HEK293 (cell line): ENCODE data around the gene SPEM2.
"Not testable (repeated sequence)": the region's sequence is repeated elsewhere in the genome, so short reads cannot be mapped to it uniquely, and the experiment has no call there.

Experiments used
- CTCF ChIA-PET: fragments of 350-600 bp; formaldehyde crosslinking; extraction: SDS; loops from one replicate; lab custom pipeline; 2021; ENCODE audit warnings: antibody characterized with exemption; lab: Yijun Ruan, JAX
- POLR2A ChIA-PET: fragments of 300-600 bp; formaldehyde crosslinking; extraction: SDS; loops from one replicate; lab custom pipeline; 2020; ENCODE audit warnings: antibody characterized with exemption, inconsistent platforms; lab: Yijun Ruan, JAX
- H3K27ac ChIP-seq: fragments of 200-500 bp; sonication (Bioruptor generic); 2 replicates; pipeline ENCODE4 v1.5.1; 2014; ENCODE audit warnings: low read depth, low read length, control low read depth, inconsistent platforms; ENCODE audit errors: extremely low read depth
- H3K36me3 ChIP-seq, 2 experiments: fragments of 200-500 bp in 1 of 2; sonication (Bioruptor generic) in 1 of 2; 1 replicate in 1 of 2; 2 replicates in 1 of 2; pipeline ENCODE4 v1.5.1; 2014 to 2017; ENCODE audit warnings: inconsistent platforms in 2 of 2, low read length in 2 of 2; ENCODE audit not compliant: control insufficient read depth in 2 of 2, insufficient read depth in 1 of 2
- H3K4me1 ChIP-seq: fragments of 200-500 bp; sonication (Bioruptor generic); 2 replicates; pipeline ENCODE4 v1.5.1; 2014; ENCODE audit warnings: mild to moderate bottlenecking, low read length, inconsistent platforms; ENCODE audit not compliant: control insufficient read depth, insufficient read depth
- H3K4me3 ChIP-seq: 2 replicates; pipeline ENCODE4 v1.5.1; 2011; ENCODE audit warnings: low read depth, mild to moderate bottlenecking, control low read depth, low read length, moderate library complexity
- H3K9me3 ChIP-seq: fragments of 200-500 bp; sonication (Bioruptor generic); 2 replicates; pipeline ENCODE4 v1.5.1; 2014; ENCODE audit warnings: low read depth, low read length, inconsistent platforms; ENCODE audit not compliant: control insufficient read depth, insufficient read depth
- IKZF3 ChIP-seq: fragments of 450-650 bp; IDR thresholded peaks from 2 replicates; pipeline ENCODE4 v1.5.0; 2018; ENCODE audit warnings: missing biosample characterization, mild to moderate bottlenecking, missing genetic modification characterization, moderate library complexity
- PRDM6 ChIP-seq: fragments of 450-650 bp; formaldehyde crosslinking; IDR thresholded peaks from 2 replicates; pipeline ENCODE4 v1.5.1; 2017; ENCODE audit warnings: missing biosample characterization, missing genetic modification characterization
- SALL2 ChIP-seq: fragments of 450-650 bp; formaldehyde crosslinking; IDR thresholded peaks from 2 replicates; pipeline ENCODE4 v1.5.0; 2017; ENCODE audit warnings: missing biosample characterization, mild to moderate bottlenecking, missing genetic modification characterization, borderline replicate concordance
- WT1 ChIP-seq: fragments of 450-650 bp; formaldehyde crosslinking; IDR thresholded peaks from 2 replicates; pipeline ENCODE4 v1.5.1; 2016; ENCODE audit warnings: missing biosample characterization, missing genetic modification characterization
- ZNF2 ChIP-seq: fragments of 450-650 bp; formaldehyde crosslinking; IDR thresholded peaks from 2 replicates; pipeline ENCODE4 v1.5.1; 2016; ENCODE audit warnings: missing biosample characterization, missing genetic modification characterization
- ZNF324 ChIP-seq: fragments of 450-650 bp; formaldehyde crosslinking; IDR thresholded peaks from 2 replicates; pipeline ENCODE4 v1.5.1; 2016; ENCODE audit warnings: missing biosample characterization, missing genetic modification characterization
- ZNF416 ChIP-seq: fragments of 450-650 bp; formaldehyde crosslinking; IDR thresholded peaks from 2 replicates; pipeline ENCODE4 v1.5.1; 2016; ENCODE audit warnings: missing biosample characterization, missing genetic modification characterization
- ZNF48 ChIP-seq: fragments of 450-650 bp; formaldehyde crosslinking; IDR thresholded peaks from 2 replicates; pipeline ENCODE4 v1.5.1; 2016; ENCODE audit warnings: missing biosample characterization, missing genetic modification characterization
- ZNF558 ChIP-seq: fragments of 450-650 bp; formaldehyde crosslinking; IDR thresholded peaks from 2 replicates; pipeline ENCODE4 v1.5.1; 2016; ENCODE audit warnings: missing biosample characterization, missing genetic modification characterization
- ZNF600 ChIP-seq: fragments of 450-650 bp; formaldehyde crosslinking; IDR thresholded peaks from 2 replicates; pipeline ENCODE4 v1.5.1; 2016; ENCODE audit warnings: missing biosample characterization, missing genetic modification characterization
- ZNF704 ChIP-seq: fragments of 450-650 bp; formaldehyde crosslinking; IDR thresholded peaks from 2 replicates; pipeline ENCODE4 v1.5.1; 2016; ENCODE audit warnings: missing biosample characterization, missing genetic modification characterization
- ZNF776 ChIP-seq: fragments of 450-650 bp; formaldehyde crosslinking; IDR thresholded peaks from 2 replicates; pipeline ENCODE4 v1.5.0; 2017; ENCODE audit warnings: missing biosample characterization, missing genetic modification characterization, borderline replicate concordance
- ZSCAN23 ChIP-seq: fragments of 450-650 bp; formaldehyde crosslinking; IDR thresholded peaks from 2 replicates; pipeline ENCODE4 v1.5.1; 2016; ENCODE audit warnings: missing biosample characterization, missing genetic modification characterization

SPEM2 gene

GRCh38 chr17:7468804-7469389, 43.5 kb downstream of the SPEM2 start (continued):
- TF ChIP-seq ZNF704 (tag by site-specific recombination) (no peak), WT1 (tag by site-specific recombination) (no peak), ZSCAN23 (tag by site-specific recombination) (no peak), IKZF3 (tag by site-specific recombination) (peak; percentile 58; the same call in 1 of the 2 replicates), ZNF776 (tag by site-specific recombination) (no peak), ZNF558 (tag by site-specific recombination) (no peak)
- TF ChIP-seq, all 188 proteins: peak for 4

GRCh38 chr17:7469843-7470242, 44.4 kb downstream of the SPEM2 start:
- 0 out of 2 replicates have a peak, but pooled peaks have one; percentile 45 for TF ChIP-seq ZNF600
- H3K27ac ChIP-seq, H3K4me1 ChIP-seq, H3K9me3 ChIP-seq, H3K4me3 ChIP-seq: not testable (repeated sequence)
- peaks cover 0 to 21% of the 10 kb centered on the region in 2 experiments; a peak in 2 of 3 replicates for H3K36me3 ChIP-seq
- ChIA-PET POLR2A (interaction anchor here (1.3 to 1.5 kb wide), 2 partner anchors 10 to 66 kb away, joined by 3 to 10 read pairs; partner anchors contain the start of gene TMEM256), CTCF (interaction anchor here (0.6 to 1.6 kb wide), 6 partner anchors 8 to 104 kb away, joined by 3 to 7 read pairs (median 4); no protein-coding TSS in a partner anchor)

GRCh38 chr17:7470457-7470973, 45.1 kb downstream of the SPEM2 start:
- H3K9me3 ChIP-seq, H3K27ac ChIP-seq, H3K4me1 ChIP-seq, H3K4me3 ChIP-seq: not testable (repeated sequence)
- ChIA-PET CTCF (interaction anchor here (0.6 to 1.7 kb wide), 6 partner anchors 9 to 105 kb away, joined by 3 to 7 read pairs (median 4); partner anchors contain the start of gene ZBTB4), POLR2A (interaction anchor here (0.6 to 2.0 kb wide), 7 partner anchors 10 to 328 kb away, joined by 3 to 10 read pairs (median 3); partner anchors contain the start of genes POLR2A and TMEM256)
- H3K36me3 ChIP-seq = peaks cover 0 to 19% of the 10 kb centered on the region in 2 experiments; a peak in 2 of 3 replicates

- Histone ChIP-seq H3K27ac (peak overlapping the region; percentile 17; the same call in 1 of the 2 replicates), H3K4me3 (no peak overlapping the region), H3K36me3 (peaks cover 0 to 8% of the 10 kb centered on the region in 2 experiments; a peak in 2 of 3 replicates), H3K9me3 (no peaks in the 10 kb centered on the region), H3K4me1 (peaks cover 8% of the 10 kb centered on the region)
- TF ChIP-seq ZNF2 = no peak
- no peak for TF ChIP-seq ZNF48 (tag by site-specific recombination)
- no peak for TF ChIP-seq SALL2
- no peak for TF ChIP-seq ZNF416 (tag by site-specific recombination)
- TF ChIP-seq PRDM6 = no peak
- TF ChIP-seq ZNF324 = no peak
- CTCF ChIA-PET = interaction anchor here (1.0 to 1.7 kb wide), 3 partner anchors 8 to 89 kb away, joined by 3 to 6 read pairs (median 5); partner anchors contain the start of gene ZBTB4
- POLR2A ChIA-PET = interaction anchor here (1.7 to 2.0 kb wide), 2 partner anchors 13 to 25 kb away, joined by 3 to 8 read pairs; partner anchors contain the start of gene POLR2A
These were observed 46.3 kb downstream of the SPEM2 start for GRCh38 chr17:7471729-7472128.
